H1 (cell line): ENCODE results near the gene HACD2. TPM values are rescaled to one million over a fixed set of nuclear protein-coding genes. Genes with fewer than 3 reads are reported as not detected.

Experiments used
- CTCF ChIA-PET: fragments of 300-600 bp; sonication (Branson Sonifier 250); formaldehyde crosslinking; loops from one replicate; lab custom pipeline; 2021; ENCODE audit not compliant: partially characterized antibody; lab: Charles Lee
- POLR2A ChIA-PET: fragments of 300-600 bp; sonication (Branson Sonifier 250); formaldehyde crosslinking; loops from one replicate; lab custom pipeline; 2021; ENCODE audit warnings: inconsistent platforms; ENCODE audit not compliant: partially characterized antibody; lab: Charles Lee
- DNase-seq, 2 experiments: peaks; one replicate each; pipeline versions ENCODE4 v3.0.0 to v3.0.0-alpha.2; 2010 to 2022; ENCODE audit warnings: low spot score in 2 of 2, low read depth in 1 of 2, mixed read lengths in 1 of 2
- FAIRE-seq: peaks from 2 replicates; lab custom pipeline; 2011; peaks lifted over from hg19 to GRCh38; lab: Jason Lieb, UNC
- H2AFZ ChIP-seq: 2 replicates; pipeline ENCODE4 v1.8.1; 2012; ENCODE audit warnings: low read length, inconsistent platforms
- H2AK5ac ChIP-seq: 2 replicates; pipeline ENCODE4 v1.6.1; 2013; ENCODE audit warnings: low read depth, low read length
- H2BK120ac ChIP-seq: replicated peaks from 2 replicates; pipeline ENCODE3; 2013; ENCODE audit warnings: low read depth, low read length, inconsistent platforms
- H2BK12ac ChIP-seq: 2 replicates; pipeline ENCODE4 v1.6.1; 2013; ENCODE audit warnings: low read depth, low read length
- H2BK15ac ChIP-seq: 2 replicates; pipeline ENCODE4 v1.6.1; 2013; ENCODE audit warnings: low read length
- H2BK20ac ChIP-seq: 2 replicates; pipeline ENCODE4 v1.6.1; 2013; ENCODE audit warnings: low read length
- H2BK5ac ChIP-seq: 2 replicates; pipeline ENCODE4 v1.6.1; 2013; ENCODE audit warnings: low read depth, low read length
- H3K14ac ChIP-seq: 2 replicates; pipeline ENCODE4 v1.6.1; 2013; ENCODE audit warnings: inconsistent platforms; ENCODE audit not compliant: insufficient read length
- H3K18ac ChIP-seq: 2 replicates; pipeline ENCODE4 v1.6.1; 2013; ENCODE audit warnings: low read length; ENCODE audit errors: extremely low read depth
- H3K23ac ChIP-seq: 2 replicates; pipeline ENCODE4 v1.6.1; 2013; ENCODE audit warnings: inconsistent platforms; ENCODE audit not compliant: insufficient read length
- H3K23me2 ChIP-seq: 2 replicates; pipeline ENCODE4 v1.6.1; 2013; ENCODE audit warnings: low read depth, low read length
- H3K27ac ChIP-seq: 2 replicates; pipeline ENCODE4 v1.6.1; 2011; ENCODE audit warnings: low read depth, low read length, inconsistent platforms
- H3K27me3 ChIP-seq, 4 experiments: replicated peaks in 1 of 4; 1 replicate in 1 of 4; 2 replicates in 3 of 4; pipeline versions ENCODE4 v1.6.1 to v1.8.1; 2011 to 2013; ENCODE audit warnings: low read length in 3 of 4, mild to moderate bottlenecking in 3 of 4, inconsistent platforms in 2 of 4, mixed read lengths in 2 of 4, moderate library complexity in 1 of 4; ENCODE audit not compliant: control insufficient read depth in 3 of 4, insufficient read depth in 3 of 4; ENCODE audit errors: extremely low read depth in 1 of 4
- H3K36me3 ChIP-seq, 4 experiments: 2 replicates each; pipeline versions ENCODE4 v1.6.1 to v1.8.1; 2011 to 2013; ENCODE audit warnings: mild to moderate bottlenecking in 4 of 4, low read length in 3 of 4, moderate library complexity in 2 of 4, control low read depth in 1 of 4, inconsistent platforms in 1 of 4; ENCODE audit not compliant: insufficient read depth in 4 of 4, control insufficient read depth in 2 of 4
- H3K4ac ChIP-seq: replicated peaks from 2 replicates; pipeline ENCODE3; 2013; ENCODE audit warnings: low read length, low read depth, mixed read lengths, inconsistent platforms; ENCODE audit not compliant: insufficient read length
- H3K4me1 ChIP-seq, 4 experiments: replicated peaks in 1 of 4; 1 replicate in 1 of 4; 2 replicates in 3 of 4; pipeline versions ENCODE4 v1.6.1 to v1.8.1; 2011 to 2013; ENCODE audit warnings: low read length in 3 of 4, inconsistent platforms in 2 of 4, mixed read lengths in 1 of 4; ENCODE audit not compliant: insufficient read depth in 4 of 4, control insufficient read depth in 3 of 4
- H3K4me2 ChIP-seq, 2 experiments: 2 replicates each; pipeline versions ENCODE4 v1.6.1 to v1.8.1; 2011 to 2013; ENCODE audit warnings: low read depth in 2 of 2, low read length in 2 of 2, control low read depth in 1 of 2, inconsistent platforms in 1 of 2, mild to moderate bottlenecking in 1 of 2; ENCODE audit not compliant: insufficient read depth in 1 of 2
- H3K4me3 ChIP-seq, 4 experiments: fragments of 200-600, 300-600 bp in 1 of 4; sonication (generic), shearing (Covaris generic), sonication (Bioruptor Twin) in 1 of 4; 2 replicates each; pipeline versions ENCODE4 v1.5.1 to v1.8.1; 2011 to 2016; ENCODE audit warnings: low read length in 4 of 4, low read depth in 3 of 4, control low read depth in 2 of 4, inconsistent platforms in 2 of 4, mild to moderate bottlenecking in 2 of 4, mixed read lengths in 1 of 4, moderate library complexity in 1 of 4; ENCODE audit not compliant: insufficient read depth in 2 of 4; ENCODE audit errors: extremely low read depth in 1 of 4
- H3K56ac ChIP-seq: replicated peaks from 2 replicates; pipeline ENCODE3; 2013; ENCODE audit warnings: low read depth, mild to moderate bottlenecking, mixed read lengths, low read length, inconsistent platforms; ENCODE audit not compliant: insufficient read length
- H3K79me1 ChIP-seq: 2 replicates; pipeline ENCODE4 v1.6.1; 2013; ENCODE audit warnings: low read depth, low read length, control low read depth
- H3K79me2 ChIP-seq, 2 experiments: 2 replicates each; pipeline versions ENCODE4 v1.6.1 to v1.8.1; 2012 to 2013; ENCODE audit warnings: low read length in 2 of 2, mild to moderate bottlenecking in 2 of 2, inconsistent platforms in 1 of 2; ENCODE audit not compliant: insufficient read depth in 2 of 2, control insufficient read depth in 1 of 2
- H3K9ac ChIP-seq, 4 experiments: replicated peaks in 1 of 4; 1 replicate in 1 of 4; 2 replicates in 3 of 4; pipeline versions ENCODE4 v1.6.1 to v1.8.1; 2011 to 2013; ENCODE audit warnings: low read depth in 3 of 4, low read length in 3 of 4, control low read depth in 2 of 4, mild to moderate bottlenecking in 2 of 4, moderate library complexity in 2 of 4, inconsistent platforms in 1 of 4; ENCODE audit errors: extremely low read depth in 1 of 4
- H3K9me3 ChIP-seq, 2 experiments: 2 replicates each; pipeline versions ENCODE4 v1.6.1 to v1.8.1; 2012 to 2013; ENCODE audit warnings: mild to moderate bottlenecking in 2 of 2, moderate library complexity in 2 of 2, control low read depth in 1 of 2, inconsistent platforms in 1 of 2, low read depth in 1 of 2, low read length in 1 of 2, mixed read lengths in 1 of 2; ENCODE audit not compliant: insufficient read depth in 2 of 2
- H4K20me1 ChIP-seq, 2 experiments: replicated peaks in 1 of 2; 2 replicates each; pipeline versions ENCODE3 to v1.8.1; 2011 to 2013; ENCODE audit warnings: inconsistent platforms in 2 of 2, low read length in 2 of 2, mild to moderate bottlenecking in 1 of 2; ENCODE audit not compliant: insufficient read depth in 2 of 2, control insufficient read depth in 1 of 2
- H4K5ac ChIP-seq: 2 replicates; pipeline ENCODE4 v1.6.1; 2013; ENCODE audit warnings: low read length, low read depth, mixed read lengths, inconsistent platforms; ENCODE audit not compliant: insufficient read length
- H4K8ac ChIP-seq: 2 replicates; pipeline ENCODE4 v1.8.0; 2013; ENCODE audit warnings: mild to moderate bottlenecking, moderate library complexity, low read length, inconsistent platforms; ENCODE audit not compliant: insufficient read depth; ENCODE audit errors: extremely low read depth
- H4K91ac ChIP-seq: replicated peaks from 2 replicates; pipeline ENCODE3; 2013; ENCODE audit warnings: low read length, mixed read lengths, inconsistent platforms; ENCODE audit not compliant: insufficient read length
- ASH2L ChIP-seq: fragments of 200-600, 300-600 bp; sonication (generic); IDR thresholded peaks from one replicate; pipeline ENCODE4 v1.7.1; 2017; ENCODE audit warnings: low read length
- CBX5 ChIP-seq: fragments of 300-800, 300-1000 bp; sonication (generic); IDR thresholded peaks from 2 replicates; pipeline ENCODE4 v1.7.1; 2016; ENCODE audit warnings: antibody characterized with exemption, low read length, low read depth
- CEBPB ChIP-seq: IDR thresholded peaks from 2 replicates; pipeline ENCODE4 v1.6.1; 2012; ENCODE audit warnings: low read depth, low read length
- HDAC2 ChIP-seq, 2 experiments: fragments of 300-600 bp in 1 of 2; sonication (generic) in 1 of 2; IDR thresholded peaks; 2 replicates each; pipeline ENCODE4 v1.6.1; 2011 to 2012; ENCODE audit warnings: low read depth in 2 of 2, low read length in 2 of 2, mild to moderate bottlenecking in 2 of 2, moderate library complexity in 2 of 2, borderline replicate concordance in 1 of 2, inconsistent platforms in 1 of 2
- KDM4A ChIP-seq: IDR thresholded peaks from one replicate; pipeline ENCODE4 v1.7.1; 2012; ENCODE audit warnings: low read depth, mild to moderate bottlenecking, moderate library complexity, low read length, inconsistent platforms; ENCODE audit not compliant: severe bottlenecking
- PHF8 ChIP-seq: fragments of 200-600 bp; sonication (generic); conservative IDR thresholded peaks from 2 replicates; pipeline ENCODE4 v1.7.1; 2012; ENCODE audit warnings: low read depth, mild to moderate bottlenecking, inconsistent platforms, low read length, moderate library complexity
- RAD21 ChIP-seq, 2 experiments: IDR thresholded peaks in 1 of 2; conservative IDR thresholded peaks in 1 of 2; 2 replicates each; pipeline ENCODE4 v1.6.1; 2011; ENCODE audit warnings: low read depth in 2 of 2, low read length in 2 of 2, improper control_type of control experiment in 1 of 2, inconsistent platforms in 1 of 2, mild to moderate bottlenecking in 1 of 2, moderate library complexity in 1 of 2
- RBBP5 ChIP-seq: IDR thresholded peaks from 2 replicates; pipeline ENCODE4 v1.7.1; 2012; ENCODE audit warnings: low read depth, mild to moderate bottlenecking, inconsistent platforms, low read length, moderate library complexity, borderline replicate concordance
- SIN3A ChIP-seq, 2 experiments: IDR thresholded peaks in 1 of 2; conservative IDR thresholded peaks in 1 of 2; 2 replicates each; pipeline ENCODE4 v1.6.1; 2011 to 2012; ENCODE audit warnings: low read length in 2 of 2, improper control_type of control experiment in 1 of 2, low read depth in 1 of 2, mild to moderate bottlenecking in 1 of 2
- TAF1 ChIP-seq: IDR thresholded peaks from 2 replicates; pipeline ENCODE4 v1.6.1; 2011; ENCODE audit warnings: mild to moderate bottlenecking, low read depth, low read length
- WGBS, 2 experiments: shearing (Covaris generic) in 1 of 2; methylation state at CpG; one replicate each; pipeline versions ENCODE4 v1.1.6 to v1.1.7; 2013 to 2015; ENCODE audit warnings: low lambda C conversion rate in 2 of 2, mixed read lengths in 2 of 2, inconsistent platforms in 1 of 2, low coverage in 1 of 2, missing lambda C conversion rate in 1 of 2; ENCODE audit not compliant: insufficient replicate concordance in 2 of 2, insufficient coverage in 1 of 2, insufficient read length in 1 of 2; ENCODE audit errors: extremely low coverage in 1 of 2, missing lambda C conversion rate in 1 of 2; 5-methylcytosine and 5-hydroxymethylcytosine counted together
- polyA plus RNA-seq, 7 experiments: library from polyadenylated mRNA; depleted of rRNA in 3 of 7; stranded (reverse) in 5 of 7; unstranded in 2 of 7; fragments of >200 nt in 5 of 7; fragments of 200-250 nt in 2 of 7; gene quantifications; 1 replicate in 5 of 7; 2 replicates in 1 of 7; 4 replicates in 1 of 7; pipeline versions ENCODE4 v1.2.1 to v1.2.3, GENCODE V29; 2011 to 2013; ENCODE audit warnings: missing spikeins in 2 of 7, mixed read lengths in 2 of 7
- total RNA-seq: library from RNA; stranded (reverse); fragmentation: NEBNext Ultra II Directional; extraction: Animal tissue kit (Norgen Biotek cat#: 25700); gene quantifications from 2 replicates; pipeline ENCODE4 v1.2.1, GENCODE V29; 2021

HACD2 gene
- total and polyA plus RNA-seq, 2 of the 8 experiments (the other 6 are each of a cell fraction or from before 2014, with no cell fraction given): 24.9 to 31.2 TPM

- Histone ChIP-seq H2AK5ac (no peak overlapping the region), H2AFZ (peak overlapping the region; percentile 74; the same call in 1 of the 2 replicates), H2BK12ac (no peak overlapping the region), H3K23ac (no peak overlapping the region), H4K8ac (peak overlapping the region; percentile 89), H3K4me2 (peak overlapping the region; percentile 87 to 89), H2BK20ac (no peak overlapping the region), H4K20me1 (peaks cover 0 to 1% of the 10 kb centered on the region in 2 experiments), H4K91ac (no peak overlapping the region), H3K79me1 (no peaks in the 10 kb centered on the region), H3K4ac (no peak overlapping the region), H2BK120ac (no peak overlapping the region), H3K27me3 (no peaks in the 10 kb centered on the region), H3K14ac (no peak overlapping the region), H3K4me3 (peak overlapping the region; percentile 80 to 99 (median 82)), H3K4me1 (peaks cover 0 to 3% (median 0%) of the 10 kb centered on the region in 4 experiments; a peak in 3 of 7 replicates), H3K56ac (no peak overlapping the region), H3K9me3 (peaks cover under 1 to 1% of the 10 kb centered on the region in 2 experiments; a peak in 1 of 4 replicates), H2BK5ac (no peak overlapping the region; the same call in 1 of the 2 replicates), H3K23me2 (peaks cover 15% of the 10 kb centered on the region), H3K18ac (0 out of 2 replicates have a peak overlapping the region, but pooled peaks have one; percentile 54), H2BK15ac (no peak overlapping the region), H4K5ac (peak overlapping the region; percentile 60), H3K9ac (peak overlapping the region; percentile 92 to 99 (median 96)), H3K36me3 (peaks cover 0 to 7% (median 3%) of the 10 kb centered on the region in 4 experiments; a peak in 2 of 8 replicates), H3K79me2 (peaks cover 0 to 3% of the 10 kb centered on the region in 2 experiments; a peak in 2 of 4 replicates), H3K27ac (no peak overlapping the region)
- FAIRE-seq (no peak), DNase-seq (no peak)
- ChIA-PET CTCF (interaction anchor here (1.1 to 3.4 kb wide), 5 partner anchors 13 to 60 kb away, joined by 3 to 16 read pairs (median 4); no protein-coding TSS in a partner anchor), POLR2A (interaction anchor here (0.7 to 2.5 kb wide), 10 partner anchors 8 to 818 kb away, joined by 3 to 12 read pairs (median 4); partner anchors contain the start of gene SEC22A)
- 1% methylated on average over 29 of the region's 65 CpGs; no CpG with 5 or more reads in 1 of the 2 experiments for WGBS, 2 experiments
- TF ChIP-seq TAF1 (no peak), PHF8 (peak; percentile 81), HDAC2 (IDR thresholded peaks at IDR 0.05; ENCODE audit: borderline replicate concordance in 1 of 2, low read depth in 2 of 2, low read length in 2 of 2) (0 out of 4 replicates have a peak, but pooled peaks of 1 of the 2 experiments have one; percentile 41), RBBP5 (peak; percentile 65; the same call in 1 of the 2 replicates), RAD21 (IDR thresholded peaks at IDR 0.05 in 1 of 2, conservative IDR thresholded peaks at IDR 0.05 in 1 of 2; ENCODE audit: low read depth in 2 of 2, low read length in 2 of 2) (peak in 1 of 2 experiments; percentile 18; a peak in 1 of 4 replicates), CEBPB (no peak), KDM4A (peak; percentile 83), SIN3A (conservative IDR thresholded peaks at IDR 0.05 in 1 of 2, IDR thresholded peaks at IDR 0.05 in 1 of 2; ENCODE audit: low read depth in 1 of 2, low read length in 2 of 2) (0 out of 4 replicates have a peak, but pooled peaks of 1 of the 2 experiments have one; percentile 72), CBX5 (no peak), ASH2L (peak; percentile 88)
Measured at GRCh38 chr3:123584284-123584987, 417 bp downstream of the HACD2 start.
